Kasumi-1 (cell line): ENCODE data around the gene ARID1B.
A peak's percentile ranks its signal among the peaks of the same experiment; 100 is the strongest.

ENCODE experiments used
- DNase-seq, 2 experiments: peaks; one replicate each; lab custom pipeline; 2025; lab: John Stamatoyannopoulos, UW

The ARID1B gene

DNA sequence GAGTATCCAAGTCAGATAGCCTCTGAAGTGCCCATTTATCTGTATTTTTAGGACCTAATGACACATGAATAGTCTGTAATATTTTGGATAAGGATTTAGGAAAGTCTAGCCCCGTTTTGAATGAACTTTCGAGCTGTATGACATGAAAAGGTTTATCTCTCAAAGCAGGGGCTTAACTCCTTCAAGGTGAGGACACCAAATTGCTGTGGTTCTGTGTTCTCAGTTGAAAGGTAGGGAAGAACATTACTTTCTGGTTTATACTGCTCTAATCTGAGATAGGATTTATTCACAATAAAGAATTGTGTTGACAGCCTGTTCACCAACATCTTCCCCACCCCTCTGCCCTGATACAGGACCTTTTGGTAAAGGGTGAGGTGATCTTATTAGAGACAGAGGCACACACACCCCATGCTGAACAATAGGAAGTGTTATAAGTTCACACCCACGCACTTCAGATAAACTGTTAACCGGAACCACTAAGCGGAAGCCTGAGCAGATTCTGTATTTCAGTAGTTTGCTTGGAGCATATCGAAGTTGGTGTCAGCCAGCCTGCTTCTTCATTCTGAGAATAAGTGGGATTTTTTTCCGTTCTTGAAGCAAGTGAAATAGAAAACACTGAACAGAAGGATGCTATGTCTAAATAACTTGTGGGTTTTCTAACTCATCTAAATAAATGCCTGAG lies 322.9 kb downstream of the ARID1B start:
- peak; percentile 96 to 97 for DNase-seq

DNA sequence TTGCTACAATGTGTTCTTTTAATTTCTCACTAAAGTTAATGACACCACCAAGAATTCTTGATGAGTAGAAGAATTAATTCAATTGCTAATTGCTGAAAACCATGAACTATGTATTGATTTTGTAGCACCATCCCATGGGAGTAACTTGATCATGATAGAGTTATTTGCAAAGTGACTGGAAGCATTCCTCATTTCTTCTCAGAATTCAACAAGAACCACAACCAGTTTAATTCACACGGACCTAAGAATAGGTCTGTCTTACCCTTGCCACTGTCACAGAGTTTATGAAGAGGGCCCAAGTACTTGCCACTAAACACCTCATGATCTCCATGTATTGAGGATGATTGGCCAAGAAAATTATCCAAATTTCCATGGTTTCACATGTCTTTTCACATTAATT lies 324.0 kb downstream of the ARID1B start:
- DNase-seq, result no peak

DNA sequence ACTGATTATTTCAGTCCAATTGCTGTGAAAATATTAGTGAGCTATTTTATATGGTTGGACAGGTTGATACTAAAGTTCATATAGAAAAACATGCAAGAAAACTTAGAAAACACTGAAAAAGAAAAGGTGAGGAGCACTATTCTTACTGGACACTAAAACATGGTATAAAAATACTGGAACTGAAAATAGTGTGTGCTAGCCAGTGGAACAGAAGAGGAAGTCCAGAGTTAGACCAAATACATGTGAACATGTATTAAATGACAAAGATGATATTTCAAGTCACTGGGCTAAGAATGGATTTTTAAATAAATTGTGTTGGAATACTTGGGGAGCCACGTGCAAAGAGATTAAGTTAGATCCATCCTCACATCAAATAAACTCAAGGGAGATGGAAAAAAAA lies 327.6 kb downstream of the ARID1B start:
- peak; percentile 20 to 23 for DNase-seq

DNA sequence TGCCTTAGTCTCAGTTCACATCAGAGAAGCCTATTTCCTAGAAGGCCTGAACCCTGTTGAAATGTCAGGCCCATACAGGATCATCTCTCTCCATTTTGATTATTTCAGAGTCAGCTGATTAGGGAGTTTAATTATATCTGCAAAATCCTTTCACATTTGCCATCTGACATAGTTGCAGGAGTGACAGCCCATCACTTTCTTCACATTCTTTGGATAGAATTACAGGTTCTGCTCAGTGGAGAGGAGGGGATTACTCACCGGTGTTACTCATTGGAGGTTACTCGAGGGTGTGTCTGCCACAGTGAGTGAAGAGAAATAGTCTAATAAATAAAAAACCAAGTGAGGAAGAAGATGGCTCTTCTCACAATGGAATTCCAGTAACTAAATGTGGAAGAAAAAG lies 329.3 kb downstream of the ARID1B start:
- no peak for DNase-seq

DNA sequence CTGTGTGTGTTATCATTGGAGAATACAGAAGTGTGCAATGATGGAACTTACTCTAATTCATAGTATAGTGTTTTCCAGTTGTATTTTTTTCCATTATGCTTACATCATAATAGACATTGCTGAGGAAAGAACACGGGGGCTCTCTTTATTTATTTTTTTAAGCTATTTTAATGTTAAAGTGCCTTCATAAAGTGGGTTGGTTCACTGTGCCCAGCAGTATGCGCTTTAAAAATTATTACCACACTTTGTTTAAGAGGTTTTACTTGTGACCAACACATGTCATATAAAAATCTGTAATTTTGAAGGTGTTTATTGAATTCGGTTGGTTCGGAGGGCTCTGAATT lies 330.4 kb downstream of the ARID1B start:
- DNase-seq, result no peak

DNA sequence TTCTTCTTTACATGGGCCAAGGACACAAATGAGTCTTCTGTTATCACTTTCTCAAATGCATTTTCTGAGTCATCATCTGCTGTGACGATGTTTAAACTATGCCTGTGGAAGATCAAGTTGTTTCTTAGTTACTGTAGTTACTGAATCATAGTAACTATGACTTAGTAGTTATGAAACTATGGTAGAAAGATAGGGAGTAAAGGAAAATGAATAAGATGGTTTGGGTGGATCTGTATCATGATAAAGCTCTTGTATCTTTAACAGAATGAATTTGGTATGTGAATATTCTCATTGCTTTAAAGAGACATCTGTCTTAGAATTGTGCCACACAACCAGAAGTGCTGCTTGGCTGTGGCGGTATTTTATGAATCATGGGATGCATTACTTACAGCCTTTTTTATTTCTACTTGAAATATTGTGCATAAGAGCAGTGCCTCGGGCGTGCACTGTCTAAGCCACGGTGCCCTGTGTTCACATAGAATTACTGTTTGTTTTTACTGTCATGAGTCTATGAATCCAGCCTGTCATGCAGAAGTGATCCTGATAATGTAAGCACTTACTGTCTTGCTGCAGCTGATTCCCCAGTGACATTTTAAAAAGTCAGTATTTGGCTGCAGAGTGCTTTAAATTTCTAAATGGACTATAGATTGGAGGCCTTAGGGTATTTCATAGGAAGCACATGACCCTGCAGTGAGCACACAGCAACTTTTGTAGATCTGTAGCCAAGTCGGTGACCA lies 330.9 kb downstream of the ARID1B start:
- DNase-seq, result no peak

DNA sequence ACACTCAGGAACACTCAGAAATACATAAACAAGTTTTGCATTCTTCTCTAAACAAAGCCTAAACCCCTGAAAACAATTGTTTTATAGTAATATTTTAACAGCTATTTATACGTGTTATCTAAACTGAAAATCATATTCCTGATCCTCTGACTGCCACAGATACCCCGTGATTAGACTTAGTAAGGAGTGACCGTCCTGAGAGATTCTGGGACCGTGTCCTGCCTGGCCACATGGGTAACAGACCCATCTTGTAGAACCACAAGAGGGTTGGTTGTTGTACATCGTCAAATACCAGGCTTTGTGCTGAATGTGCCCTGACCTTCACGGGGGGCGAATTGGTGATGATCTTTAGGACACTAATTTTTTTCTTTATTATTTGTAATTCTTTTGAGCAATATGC lies 331.7 kb downstream of the ARID1B start:
- no peak for DNase-seq

DNA sequence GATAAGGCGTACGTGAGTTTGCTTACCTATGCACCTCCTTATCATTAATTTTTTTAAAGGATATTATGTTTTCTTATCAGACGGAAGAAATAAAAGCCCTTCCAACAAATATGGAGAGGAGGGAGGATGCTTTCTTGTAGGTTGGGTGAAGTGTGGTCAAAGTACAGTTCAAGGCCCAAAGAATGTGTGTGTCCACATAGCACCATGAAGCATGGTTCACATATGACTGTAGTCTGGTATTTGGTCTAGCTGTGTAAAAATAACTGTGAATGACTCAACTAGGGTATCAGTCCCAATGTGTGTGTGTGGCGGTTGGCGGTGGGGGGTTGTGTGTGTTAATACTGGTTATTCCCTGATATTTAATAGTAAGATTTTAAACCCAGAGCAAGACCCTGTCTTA lies 333.4 kb downstream of the ARID1B start:
- DNase-seq, result no peak

DNA sequence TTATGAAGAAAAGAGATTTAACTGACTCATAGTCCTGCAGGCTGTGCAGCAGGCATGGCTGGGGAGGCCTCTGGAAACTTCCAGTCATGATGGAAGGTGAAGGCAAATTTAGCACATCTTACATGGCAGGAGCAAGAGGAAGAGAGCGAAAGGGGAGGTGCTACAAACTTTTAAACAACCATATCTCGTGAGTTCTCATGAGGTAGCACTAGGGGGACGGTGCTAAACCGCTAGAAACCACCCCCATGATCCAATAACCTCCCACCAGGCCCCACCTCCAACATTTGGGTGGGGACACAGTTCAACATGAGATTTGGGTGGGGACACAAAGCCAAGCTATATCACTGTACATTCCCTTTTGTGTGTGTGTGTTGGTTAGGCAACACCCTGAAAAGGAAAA lies 336.2 kb downstream of the ARID1B start:
- no peak for DNase-seq

DNA sequence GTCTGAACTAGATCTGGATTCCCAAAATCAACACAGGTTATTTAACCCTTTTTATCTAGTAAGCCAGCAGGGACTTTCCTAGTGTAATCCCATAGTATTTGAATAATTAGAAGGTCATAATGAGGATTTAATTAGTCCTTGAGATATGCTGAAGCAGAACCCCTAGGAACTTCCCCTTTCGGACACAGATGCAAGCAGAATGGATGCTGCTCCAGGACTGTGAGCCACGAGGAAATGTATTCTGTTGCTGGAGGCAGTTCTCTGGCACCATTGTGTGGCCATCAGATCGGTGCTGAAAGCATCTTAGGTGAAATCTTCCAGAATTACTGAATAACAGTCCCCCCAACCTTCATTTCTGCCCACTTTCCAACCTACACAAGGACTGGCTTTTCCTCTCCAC lies 339.2 kb downstream of the ARID1B start:
- peak; percentile 30 to 38 for DNase-seq

DNA sequence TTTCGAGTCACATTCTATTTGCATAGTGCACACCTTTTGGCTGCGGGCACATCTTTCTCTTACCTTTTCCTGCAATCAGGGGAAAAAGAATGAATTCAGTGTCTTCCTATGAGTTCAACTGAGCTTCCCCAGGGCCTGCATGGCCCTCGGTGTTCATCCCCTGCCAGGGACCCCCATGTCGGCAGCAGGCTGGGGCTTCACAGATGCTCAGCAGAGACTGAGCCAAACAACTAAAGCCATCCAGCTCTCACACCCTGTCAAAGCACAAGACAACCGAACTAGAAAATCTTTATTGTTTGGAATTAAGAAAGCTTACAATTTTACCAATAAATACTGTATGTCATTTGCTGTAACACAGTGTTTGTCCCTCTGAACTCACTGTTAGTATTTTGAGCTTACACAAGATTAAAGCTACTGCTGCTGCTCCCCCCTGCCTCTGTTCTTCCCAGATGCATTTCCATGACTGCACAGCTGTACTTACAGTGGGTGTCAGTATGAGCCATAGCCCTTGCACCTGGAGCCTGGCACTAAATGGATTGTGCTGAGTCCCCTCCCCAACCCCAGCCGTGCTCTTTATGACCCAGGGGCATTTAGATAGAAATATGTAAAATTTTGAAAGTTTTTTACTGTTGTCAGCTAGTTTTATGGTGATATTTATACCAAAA lies 340.4 kb downstream of the ARID1B start:
- DNase-seq, result no peak

DNA sequence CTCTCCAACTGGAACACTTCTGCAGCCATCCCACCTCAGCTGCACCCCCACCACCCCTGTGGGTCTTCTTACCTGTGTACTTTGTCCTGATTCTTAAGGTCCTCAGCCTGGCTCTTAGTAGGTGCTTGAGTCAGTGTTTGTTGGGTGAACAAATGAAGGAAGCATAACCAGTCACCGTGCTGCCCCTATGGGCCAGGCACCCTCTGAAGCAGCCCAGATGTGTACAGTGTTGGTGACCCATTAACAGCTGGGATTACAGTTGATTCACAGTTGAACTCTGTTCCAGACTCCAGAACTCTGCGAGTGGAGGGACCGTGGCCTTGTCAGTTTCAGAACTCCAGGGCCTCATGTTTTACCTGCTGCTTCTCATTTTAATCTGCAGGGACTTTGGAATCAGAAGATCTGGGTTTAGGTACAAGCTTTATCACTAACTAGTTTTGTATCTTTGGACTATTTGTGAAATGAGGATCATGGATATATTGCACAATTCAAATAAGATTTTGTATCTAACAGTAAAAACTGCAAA lies 342.4 kb downstream of the ARID1B start:
- DNase-seq, result no peak

DNA sequence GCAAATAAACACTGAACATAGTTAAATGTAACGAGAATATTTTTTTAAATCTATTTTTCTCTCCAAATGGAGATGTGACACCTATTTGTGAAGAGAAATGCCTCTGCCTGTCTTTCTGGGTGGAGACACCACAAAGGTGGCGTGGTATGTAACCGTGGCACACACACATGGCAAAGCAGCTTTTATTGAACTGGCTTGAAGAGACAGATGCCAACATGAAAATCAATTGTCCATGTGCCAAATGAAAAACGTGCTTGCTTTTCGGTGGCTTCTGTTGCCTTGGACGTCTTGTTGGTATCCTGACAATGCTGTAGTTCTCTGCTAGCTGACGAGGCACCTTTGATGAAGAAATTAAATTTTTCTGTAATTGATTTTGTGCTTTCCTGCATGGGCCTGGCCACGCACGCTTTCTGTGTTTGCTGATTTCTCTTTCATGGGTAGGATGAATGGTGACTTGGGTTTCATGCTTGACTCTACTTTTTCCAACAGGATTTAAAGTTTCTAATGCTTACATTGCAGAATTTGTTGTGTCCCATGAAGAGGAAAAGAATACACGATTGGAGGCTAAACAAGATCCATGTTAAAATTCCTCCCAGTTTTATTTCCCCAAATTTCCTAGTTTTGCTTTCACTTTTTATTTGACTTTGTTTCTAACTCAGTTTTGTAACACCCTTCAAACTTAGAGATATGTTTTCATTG lies 343.5 kb downstream of the ARID1B start:
- no peak for DNase-seq

DNA sequence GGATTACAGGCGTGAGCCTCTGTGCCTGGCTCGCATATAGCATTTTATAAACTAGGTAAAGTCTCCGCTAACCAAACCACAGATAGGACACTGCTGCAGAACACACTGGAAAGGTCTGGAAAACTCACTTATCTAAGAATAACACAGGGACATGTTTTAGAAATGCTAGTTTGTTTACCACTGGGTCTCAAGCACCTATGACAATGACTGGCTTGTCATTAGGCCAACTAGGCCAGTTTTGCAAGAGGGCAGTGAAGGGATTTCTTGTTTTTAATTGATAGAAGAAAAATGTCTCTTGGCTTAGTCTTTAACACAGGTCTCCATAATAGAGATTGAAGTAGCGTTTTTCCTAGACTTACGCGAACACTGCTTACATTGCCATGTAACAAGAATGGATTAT lies 344.7 kb downstream of the ARID1B start:
- no peak for DNase-seq

DNA sequence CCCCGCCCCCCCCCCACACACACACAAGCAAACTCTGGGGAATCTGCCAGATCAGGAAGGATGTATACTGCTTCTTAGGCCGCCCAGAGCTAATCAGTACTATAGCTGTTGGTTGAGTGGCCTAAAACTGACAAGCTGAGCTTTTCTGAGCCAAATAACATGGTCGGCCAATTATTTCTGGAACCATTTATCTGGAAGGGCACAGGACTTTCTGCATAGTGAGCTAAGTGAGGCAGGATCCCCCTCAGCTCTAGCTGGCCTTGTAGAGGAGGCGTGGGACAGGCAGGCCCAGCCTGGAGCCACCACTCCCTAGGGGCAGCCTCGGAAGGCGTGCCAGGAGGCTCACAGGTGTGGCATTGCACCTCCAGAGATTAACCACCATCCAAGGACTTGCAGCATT lies 346.1 kb downstream of the ARID1B start:
- no peak for DNase-seq

DNA sequence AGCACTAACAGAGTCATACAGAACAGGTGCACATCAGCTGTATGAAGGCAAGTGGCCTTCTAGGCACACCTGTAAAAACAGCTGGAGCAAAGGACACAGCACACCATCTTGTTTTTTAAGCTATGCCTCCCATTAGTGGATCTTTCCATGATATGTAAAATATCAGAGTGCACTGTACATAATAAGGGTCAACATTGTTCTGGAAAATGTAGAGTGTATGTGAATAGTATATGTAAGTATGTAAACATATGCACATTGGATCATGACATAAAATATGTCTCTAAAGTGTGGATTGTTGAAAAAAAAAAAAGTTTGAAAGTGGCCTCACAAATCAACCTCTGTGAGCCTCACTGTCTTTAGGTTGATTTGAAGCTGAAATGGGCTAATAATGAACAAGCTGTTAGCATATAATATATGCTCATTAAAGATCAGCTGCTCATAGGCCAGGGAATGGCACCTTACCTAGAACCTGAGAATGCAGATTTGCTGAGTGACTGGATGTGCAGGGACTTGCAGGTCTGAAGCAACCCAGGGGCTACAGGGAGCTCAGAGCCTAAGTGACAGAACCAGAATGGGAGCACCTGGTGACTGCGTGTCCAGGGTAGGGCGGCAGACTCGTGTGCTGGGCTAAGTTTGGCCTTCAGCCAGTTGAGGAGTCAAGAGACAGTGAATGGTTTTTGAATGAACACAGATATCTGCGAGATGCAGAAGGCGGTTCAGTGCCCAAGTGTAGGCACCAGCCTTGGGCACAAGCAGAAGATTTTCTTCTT lies 347.5 kb downstream of the ARID1B start:
- no peak for DNase-seq

DNA sequence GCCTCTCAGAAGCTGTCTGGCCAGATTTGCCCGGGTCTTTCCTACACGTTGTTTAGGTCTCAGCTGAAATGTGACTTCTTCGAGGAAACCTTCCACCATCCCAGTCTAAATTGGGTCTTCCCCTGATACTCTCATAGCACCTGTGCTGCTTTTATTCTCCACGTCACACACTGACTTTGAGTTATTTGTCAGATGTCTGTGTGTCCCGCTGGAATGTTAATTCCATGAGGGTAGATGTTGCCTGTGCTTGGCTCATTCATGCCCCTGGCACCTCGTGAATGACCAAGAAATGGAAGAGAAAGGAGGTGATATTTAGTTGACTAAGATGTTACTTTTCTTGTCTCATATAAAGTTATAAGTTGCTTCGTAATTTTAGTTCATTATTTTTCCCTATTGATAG lies 348.4 kb downstream of the ARID1B start:
- DNase-seq, result no peak

DNA sequence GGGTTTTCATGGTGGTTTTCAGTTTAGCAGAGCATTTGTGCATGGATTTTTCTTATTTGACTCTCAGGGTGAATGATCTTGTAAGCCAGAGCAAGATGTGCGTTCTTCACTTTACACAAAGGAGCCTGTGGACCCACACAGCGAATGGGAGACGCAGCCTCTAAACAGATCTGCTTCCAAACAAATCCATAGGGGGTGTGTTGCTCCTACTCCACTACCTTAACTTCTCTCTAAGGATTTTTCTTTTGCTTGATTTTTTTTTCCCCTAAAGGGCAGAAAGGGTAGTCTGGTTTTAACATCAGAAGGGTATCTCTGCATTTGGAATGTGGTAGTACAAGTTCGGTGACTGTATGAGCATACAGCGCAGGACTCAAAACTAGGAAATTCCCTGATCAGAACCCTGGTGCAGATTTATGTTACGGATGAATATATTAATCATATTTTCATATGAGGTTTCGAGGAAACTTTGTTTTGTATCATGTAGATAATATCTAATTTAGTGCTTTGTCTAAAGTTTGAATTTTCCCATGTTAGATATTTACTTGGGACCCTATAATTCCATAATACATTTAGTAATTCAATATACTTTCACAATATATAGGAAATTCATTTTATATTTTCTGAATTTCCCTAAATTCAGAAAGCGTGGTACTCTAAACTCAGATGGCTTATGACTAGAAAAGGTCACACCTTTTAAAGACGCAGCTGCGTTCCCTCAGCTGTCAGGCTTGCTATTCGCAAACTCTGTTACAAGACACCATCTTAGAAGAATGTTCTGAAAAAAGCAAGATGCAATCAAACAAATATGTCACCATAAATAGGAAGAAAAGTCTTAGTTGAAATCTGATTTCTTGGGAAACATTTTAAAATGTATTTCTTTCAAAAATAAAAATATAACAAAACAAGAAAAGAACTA lies 349.3 kb downstream of the ARID1B start:
- no peak for DNase-seq

DNA sequence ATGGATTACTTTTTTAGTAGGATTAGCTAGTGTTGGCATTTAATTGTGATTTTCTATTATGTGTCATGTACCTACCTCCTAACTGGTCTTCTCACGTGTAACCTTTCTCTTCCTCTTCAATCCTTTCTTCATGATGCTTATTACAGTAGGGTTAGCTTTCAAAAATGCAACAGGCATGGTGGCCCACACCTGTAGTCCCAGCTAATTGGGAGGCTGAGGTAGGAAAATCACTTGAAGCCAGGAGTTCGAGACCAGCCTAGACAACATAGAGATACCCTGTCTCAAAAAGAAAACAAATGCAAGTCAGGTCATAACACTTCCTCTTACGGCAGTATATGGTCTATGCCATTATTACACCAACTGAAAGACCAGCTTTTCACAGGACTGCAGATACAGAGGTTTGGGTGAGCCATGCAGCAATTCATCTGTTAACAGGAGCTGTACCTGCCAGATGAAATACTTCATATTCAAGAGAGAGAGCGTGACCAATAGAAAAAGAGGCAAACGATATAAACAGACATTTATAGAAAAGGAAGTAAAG lies 351.1 kb downstream of the ARID1B start:
- no peak for DNase-seq

DNA sequence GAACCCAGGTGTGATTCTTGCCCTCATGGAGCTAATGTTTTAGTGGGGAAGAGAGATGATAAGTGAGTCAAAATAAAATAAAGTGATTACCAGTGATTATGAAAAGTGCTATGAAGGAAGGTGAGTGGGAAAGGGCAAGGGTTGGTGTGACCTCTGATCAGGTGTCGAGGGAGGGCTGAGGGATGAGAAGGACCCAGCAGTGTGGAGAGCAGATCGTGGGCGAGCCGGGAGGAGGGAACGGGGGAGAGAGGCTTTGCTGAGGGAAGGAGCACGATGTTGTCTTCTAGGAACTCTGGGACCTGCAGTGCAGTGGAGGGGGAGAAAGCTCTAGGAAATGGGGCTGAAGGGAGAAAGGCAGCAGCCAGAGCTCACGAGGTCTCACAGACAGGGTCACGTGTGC lies 354.1 kb downstream of the ARID1B start:
- no peak for DNase-seq
